Liver (tissue), 9 donors: ENCODE data around the gene IFT57. TPM values are rescaled to one million over a fixed set of nuclear protein-coding genes. Genes with fewer than 3 reads are reported as not detected.

ENCODE experiments used
- DNase-seq: peaks from one replicate; pipeline ENCODE4 v3.0.0-alpha.2; 2017; ENCODE audit warnings: low spot score
- H3K27ac ChIP-seq, 2 donors: one replicate each; pipeline ENCODE4 v1.7.0; 2013; ENCODE audit warnings: inconsistent platforms in 2 of 2, low read length in 2 of 2, control low read depth in 1 of 2, low read depth in 1 of 2, mild to moderate bottlenecking in 1 of 2
- H3K27me3 ChIP-seq, 4 donors: one replicate each; pipeline versions ENCODE4 v1.6.1 to v1.7.0; 2013; ENCODE audit warnings: low read length in 3 of 4, inconsistent platforms in 1 of 4, mild to moderate bottlenecking in 1 of 4, moderate library complexity in 1 of 4; ENCODE audit not compliant: control insufficient read depth in 4 of 4, insufficient read depth in 4 of 4
- H3K36me3 ChIP-seq, 4 donors: one replicate each; pipeline versions ENCODE4 v1.6.1 to v1.7.0; 2013; ENCODE audit warnings: low read length in 3 of 4, mild to moderate bottlenecking in 3 of 4, low read depth in 1 of 4, moderate library complexity in 1 of 4; ENCODE audit not compliant: control insufficient read depth in 4 of 4, insufficient read depth in 3 of 4
- H3K4me1 ChIP-seq, 4 donors: one replicate each; pipeline versions ENCODE4 v1.6.1 to v1.7.0; 2013; ENCODE audit warnings: low read length in 3 of 4, mild to moderate bottlenecking in 3 of 4, moderate library complexity in 1 of 4; ENCODE audit not compliant: control insufficient read depth in 4 of 4, insufficient read depth in 4 of 4
- H3K4me3 ChIP-seq, 3 donors: one replicate each; pipeline versions ENCODE4 v1.6.1 to v1.7.0; 2013; ENCODE audit warnings: low read length in 3 of 3, control low read depth in 1 of 3, low read depth in 1 of 3, mild to moderate bottlenecking in 1 of 3
- H3K9ac ChIP-seq, 2 donors: one replicate each; pipeline ENCODE4 v1.7.0; 2013; ENCODE audit warnings: low read length in 2 of 2, mild to moderate bottlenecking in 2 of 2, moderate library complexity in 2 of 2, control low read depth in 1 of 2, low read depth in 1 of 2
- H3K9me3 ChIP-seq, 4 donors: one replicate each; pipeline versions ENCODE4 v1.6.1 to v1.7.0; 2013; ENCODE audit warnings: low read length in 3 of 4; ENCODE audit not compliant: control insufficient read depth in 4 of 4
- ATF3 ChIP-seq: IDR thresholded peaks from 2 replicates; pipeline ENCODE4 v1.6.1; 2016; ENCODE audit warnings: antibody characterized with exemption
- CTCF ChIP-seq: fragments of 150-350 bp; IDR thresholded peaks from 2 replicates; pipeline ENCODE4 v1.5.1; 2017; ENCODE audit warnings: improper control_type of control experiment, low read depth, low read length; ENCODE audit not compliant: missing input control
- EGR1 ChIP-seq, 2 donors: IDR thresholded peaks; 2 replicates each; pipeline ENCODE4 v1.6.1; 2016 to 2018; ENCODE audit warnings: antibody characterized with exemption in 2 of 2, low read depth in 2 of 2
- FOXA1 ChIP-seq: IDR thresholded peaks from 2 replicates; pipeline ENCODE4 v1.6.1; 2016; ENCODE audit warnings: antibody characterized with exemption
- FOXA2 ChIP-seq: IDR thresholded peaks from 2 replicates; pipeline ENCODE4 v1.6.1; 2016; ENCODE audit warnings: antibody characterized with exemption
- GABPA ChIP-seq, 2 donors: IDR thresholded peaks in 1 of 2; conservative IDR thresholded peaks in 1 of 2; 2 replicates each; pipeline ENCODE4 v1.6.1; 2016; ENCODE audit warnings: antibody characterized with exemption in 2 of 2, mild to moderate bottlenecking in 1 of 2, moderate library complexity in 1 of 2
- HNF4A ChIP-seq, 2 donors: conservative IDR thresholded peaks; 2 replicates each; pipeline ENCODE4 v1.6.1; 2016; ENCODE audit warnings: antibody characterized with exemption in 2 of 2, mild to moderate bottlenecking in 2 of 2
- HNF4G ChIP-seq: IDR thresholded peaks from 2 replicates; pipeline ENCODE4 v1.6.1; 2016; ENCODE audit warnings: antibody characterized with exemption
- JUND ChIP-seq, 2 donors: IDR thresholded peaks; 2 replicates each; pipeline ENCODE4 v1.6.1; 2016; ENCODE audit warnings: antibody characterized with exemption in 2 of 2
- NR2F2 ChIP-seq: IDR thresholded peaks from 2 replicates; pipeline ENCODE4 v1.6.1; 2016; ENCODE audit warnings: antibody characterized with exemption
- REST ChIP-seq: IDR thresholded peaks from 2 replicates; pipeline ENCODE4 v1.6.1; 2016; ENCODE audit warnings: antibody characterized with exemption, mild to moderate bottlenecking
- RXRA ChIP-seq, 2 donors: IDR thresholded peaks; 2 replicates each; pipeline ENCODE4 v1.6.1; 2017 to 2018; ENCODE audit warnings: antibody characterized with exemption in 2 of 2, mild to moderate bottlenecking in 1 of 2
- SP1 ChIP-seq: IDR thresholded peaks from 2 replicates; pipeline ENCODE4 v1.6.1; 2018; ENCODE audit warnings: antibody characterized with exemption, mild to moderate bottlenecking
- TAF1 ChIP-seq: conservative IDR thresholded peaks from 2 replicates; pipeline ENCODE4 v1.6.1; 2016; ENCODE audit warnings: antibody characterized with exemption, mild to moderate bottlenecking
- YY1 ChIP-seq: IDR thresholded peaks from 2 replicates; pipeline ENCODE4 v1.6.1; 2016; ENCODE audit warnings: antibody characterized with exemption, mild to moderate bottlenecking
- ZBTB33 ChIP-seq: IDR thresholded peaks from 2 replicates; pipeline ENCODE4 v1.6.1; 2016; ENCODE audit warnings: antibody characterized with exemption
- WGBS: extraction: QIAGEN DNeasy Blood & Tissue Kit; methylation state at CpG from one replicate; pipeline ENCODE4 v1.1.7; 2013; 5-methylcytosine and 5-hydroxymethylcytosine counted together
- polyA plus RNA-seq, 2 donors: library from polyadenylated mRNA; stranded (reverse) in 1 of 2; unstranded in 1 of 2; fragments of 200-250 nt in 1 of 2; fragments of >200 nt in 1 of 2; fragmentation: Nextera tagmentation in 1 of 2; extraction: Ambion mirVana in 1 of 2; gene quantifications; one replicate each; pipeline versions ENCODE4 v1.2.1 to v1.2.3, GENCODE V29; 2013 to 2015
- total RNA-seq, 2 donors: library from RNA; depleted of rRNA; stranded (reverse); fragments of >200 nt; gene quantifications; one replicate each; pipeline ENCODE4 v1.2.3, GENCODE V29; 2014
- donor health status: healthy.
- donor health status: healthy.
- donor health status: healthy.
- donor health status: healthy.
- donor health status: healthy.

Gene IFT57
- total and polyA plus RNA-seq, 4 donors = 5.2 to 9.2 (median 7.3) TPM

GRCh38 chr3:108228286-108228685 lies 6.1 kb upstream of the IFT57 start (continued):
- TF ChIP-seq REST (no peak), HNF4G (no peak), CTCF (no peak), EGR1 (IDR thresholded peaks at IDR 0.05; ENCODE audit: low read depth in 2 of 2) (no peak), FOXA1 (no peak), YY1 (no peak), RXRA (IDR thresholded peaks at IDR 0.05) (no peak)

- Histone ChIP-seq H3K4me3 (no peak overlapping the region), H3K9me3 (no peaks in the 10 kb centered on the region), H3K4me1 (peaks cover 0 to 8% (median 6%) of the 10 kb centered on the region in 4 donors), H3K27ac (no peak overlapping the region), H3K27me3 (no peaks in the 10 kb centered on the region), H3K9ac (no peak overlapping the region), H3K36me3 (no peaks in the 10 kb centered on the region)
- no peak for DNase-seq
- WGBS = 84% methylated on average over 6 of the region's 6 CpGs
- TF ChIP-seq HNF4A (conservative IDR thresholded peaks at IDR 0.05) (no peak), ATF3 (no peak), GABPA (IDR thresholded peaks at IDR 0.05 in 1 of 2, conservative IDR thresholded peaks at IDR 0.05 in 1 of 2) (no peak), CTCF (no peak), TAF1 (no peak), FOXA1 (no peak), JUND (IDR thresholded peaks at IDR 0.05) (no peak), NR2F2 (no peak), REST (no peak), YY1 (no peak), ZBTB33 (no peak), SP1 (no peak), FOXA2 (no peak), RXRA (IDR thresholded peaks at IDR 0.05) (no peak)
Measured at GRCh38 chr3:108227131-108227530, 4.9 kb upstream of the IFT57 start.
